PFSK-1 (cell line): Measurements from ENCODE around the gene RAP1GAP.

Source experiments
- POLR2AphosphoS5 ChIP-seq: IDR thresholded peaks from 2 replicates; pipeline ENCODE4 v1.6.1; 2012; ENCODE audit warnings: low read depth, mild to moderate bottlenecking, control low read depth, low read length, moderate library complexity
- REST ChIP-seq, 2 experiments: IDR thresholded peaks; 2 replicates each; pipeline versions ENCODE4 v1.6.1 to v1.8.0; 2011 to 2012; ENCODE audit warnings: low read depth in 2 of 2, low read length in 2 of 2, control low read depth in 1 of 2, inconsistent platforms in 1 of 2, mild to moderate bottlenecking in 1 of 2, moderate library complexity in 1 of 2; ENCODE audit not compliant: insufficient read depth in 1 of 2
- SIN3A ChIP-seq: IDR thresholded peaks from 2 replicates; pipeline ENCODE4 v1.6.1; 2012; ENCODE audit warnings: mild to moderate bottlenecking, low read length, moderate library complexity, borderline replicate concordance; ENCODE audit not compliant: insufficient read depth
- TAF1 ChIP-seq: IDR thresholded peaks from 2 replicates; pipeline ENCODE4 v1.6.1; 2012; ENCODE audit warnings: low read length, control low read depth, borderline replicate concordance; ENCODE audit not compliant: insufficient read depth

GRCh38 chr1:21576798-21577187 is 92.4 kb downstream of the RAP1GAP start:
- no peak for TF ChIP-seq SIN3A
- TF ChIP-seq POLR2AphosphoS5 = no peak
- TF ChIP-seq TAF1 = no peak
- no peak for TF ChIP-seq REST (IDR thresholded peaks at IDR 0.05; ENCODE audit: insufficient read depth in 1 of 2, low read depth in 2 of 2, low read length in 2 of 2)
